Endothelial cell of umbilical vein (primary cell): Measurements from ENCODE around the gene HCAR3. TPM values are rescaled to one million over a fixed set of nuclear protein-coding genes. Genes with fewer than 3 reads are reported as not detected.

Source experiments
- BruUV-seq: library from RNA; stranded (reverse); fragments of 400-500 nt; replicated peaks from 2 replicates; lab custom pipeline; 2021; lab: Mats Ljungman, UMichigan
- CTCF ChIA-PET: fragments of 300-600, 350-600 bp; sonication (Branson Sonifier 250); formaldehyde crosslinking; loops from one replicate; lab custom pipeline; 2021; ENCODE audit warnings: antibody characterized with exemption, inconsistent platforms; lab: Charles Lee
- POLR2A ChIA-PET: fragments of 300-600, 350-600 bp; sonication (Branson Sonifier 250); formaldehyde crosslinking; loops from one replicate; lab custom pipeline; 2021; ENCODE audit warnings: antibody characterized with exemption, inconsistent platforms; lab: Charles Lee
- DNase-seq: peaks from one replicate; pipeline ENCODE4 v3.0.0-alpha.2; 2011; ENCODE audit warnings: low read depth, low spot score
- FAIRE-seq: peaks from 2 replicates; lab custom pipeline; 2011; peaks lifted over from hg19 to GRCh38; lab: Jason Lieb, UNC
- H2AFZ ChIP-seq: 2 replicates; pipeline ENCODE4 v1.6.0; 2012; ENCODE audit warnings: low read depth, low read length, control low read depth, inconsistent platforms
- H3K27ac ChIP-seq: 2 replicates; pipeline ENCODE4 v1.5.1; 2011; ENCODE audit warnings: low read depth, mild to moderate bottlenecking, control low read depth, low read length, moderate library complexity; ENCODE audit not compliant: insufficient read depth
- H3K27me3 ChIP-seq, 2 experiments: 2 replicates each; pipeline versions ENCODE4 v1.6.0 to v1.6.1; 2011; ENCODE audit warnings: low read length in 2 of 2, mixed read lengths in 1 of 2; ENCODE audit not compliant: control insufficient read depth in 2 of 2, insufficient read depth in 2 of 2
- H3K36me3 ChIP-seq, 2 experiments: 2 replicates in 1 of 2; 3 replicates in 1 of 2; pipeline ENCODE4 v1.5.1; 2011; ENCODE audit warnings: low read length in 2 of 2, mild to moderate bottlenecking in 1 of 2, moderate library complexity in 1 of 2; ENCODE audit not compliant: control insufficient read depth in 2 of 2, insufficient read depth in 2 of 2; ENCODE audit errors: extremely low read depth in 1 of 2
- H3K4me1 ChIP-seq: 3 replicates; pipeline ENCODE4 v1.5.1; 2011; ENCODE audit warnings: mild to moderate bottlenecking, low read length; ENCODE audit not compliant: control insufficient read depth, insufficient read depth; ENCODE audit errors: extremely low read depth
- H3K4me2 ChIP-seq: 2 replicates; pipeline ENCODE4 v1.6.1; 2011; ENCODE audit warnings: low read length, control low read depth, mixed read lengths; ENCODE audit not compliant: insufficient read depth
- H3K4me3 ChIP-seq, 3 experiments: fragments of 200-600 bp in 1 of 3; sonication (generic), shearing (Covaris generic) in 1 of 3; replicated peaks in 1 of 3; 2 replicates each; pipeline ENCODE4 v1.5.1; 2011 to 2016; ENCODE audit warnings: control low read depth in 3 of 3, low read length in 3 of 3, mild to moderate bottlenecking in 2 of 3, inconsistent platforms in 1 of 3, low read depth in 1 of 3, moderate library complexity in 1 of 3; ENCODE audit not compliant: insufficient read depth in 1 of 3
- H3K79me2 ChIP-seq: 2 replicates; pipeline ENCODE4 v1.6.0; 2012; ENCODE audit warnings: low read length, inconsistent platforms; ENCODE audit not compliant: control insufficient read depth, insufficient read depth
- H3K9ac ChIP-seq: replicated peaks from 2 replicates; pipeline ENCODE3; 2011; ENCODE audit warnings: low read length, control low read depth; ENCODE audit not compliant: insufficient read depth; ENCODE audit errors: extremely low read depth
- H3K9me1 ChIP-seq: replicated peaks from 3 replicates; pipeline ENCODE4 v1.6.0; 2011; ENCODE audit warnings: mild to moderate bottlenecking, low read length; ENCODE audit not compliant: control insufficient read depth, insufficient read depth; ENCODE audit errors: extremely low read depth
- H3K9me3 ChIP-seq: replicated peaks from 2 replicates; pipeline ENCODE4 v1.5.1; 2012; ENCODE audit warnings: low read length, inconsistent platforms; ENCODE audit not compliant: control insufficient read depth, insufficient read depth
- H4K20me1 ChIP-seq: replicated peaks from 2 replicates; pipeline ENCODE3; 2011; ENCODE audit warnings: mild to moderate bottlenecking, low read length; ENCODE audit not compliant: control insufficient read depth, insufficient read depth; ENCODE audit errors: extremely low read depth
- CTCF ChIP-seq, 2 donors: IDR thresholded peaks; 1 replicate in 1 of 2; 2 replicates in 1 of 2; pipeline ENCODE4 v1.5.1; 2011; ENCODE audit warnings: low read length in 2 of 2, mild to moderate bottlenecking in 2 of 2, moderate library complexity in 2 of 2, control low read depth in 1 of 2, inconsistent platforms in 1 of 2, low read depth in 1 of 2; ENCODE audit not compliant: insufficient read depth in 1 of 2; ENCODE audit errors: extremely low read depth in 1 of 2
- EZH2 ChIP-seq: IDR thresholded peaks from 2 replicates; pipeline ENCODE4 v1.6.1; 2012; ENCODE audit warnings: borderline replicate concordance, low read depth, mild to moderate bottlenecking, moderate library complexity, low read length, inconsistent platforms; ENCODE audit not compliant: severe bottlenecking
- GATA2 ChIP-seq: IDR thresholded peaks from 2 replicates; pipeline ENCODE4 v1.7.0; 2011; ENCODE audit warnings: low read depth, mild to moderate bottlenecking, moderate library complexity, mixed read lengths, low read length; ENCODE audit not compliant: insufficient read length, insufficient read depth
- JUN ChIP-seq: IDR thresholded peaks from 2 replicates; pipeline ENCODE4 v1.6.1; 2011; ENCODE audit warnings: borderline replicate concordance, low read depth; ENCODE audit not compliant: insufficient read length, insufficient read depth
- MAX ChIP-seq: IDR thresholded peaks from 2 replicates; pipeline ENCODE4 v1.6.1; 2011; ENCODE audit not compliant: insufficient read depth, insufficient read length
- MYC ChIP-seq: IDR thresholded peaks from one replicate; pipeline ENCODE4 v1.6.1; 2011; ENCODE audit warnings: mild to moderate bottlenecking, low read depth, low read length
- POLR2A ChIP-seq: IDR thresholded peaks from 2 replicates; pipeline ENCODE4 v1.6.1; 2012; ENCODE audit warnings: low read depth, mild to moderate bottlenecking, control low read depth, low read length
- POLR2AphosphoS5 ChIP-seq: IDR thresholded peaks from 2 replicates; pipeline ENCODE4 v1.6.1; 2012; ENCODE audit warnings: low read depth, mild to moderate bottlenecking, control low read depth, low read length, moderate library complexity; ENCODE audit not compliant: insufficient read depth
- dilution Hi-C: fragments of 300-500 bp; cut with MboI; formaldehyde crosslinking; loops from one replicate; pipeline ENCODE4 v1.15.0; 2019; ENCODE audit warnings: low sequenced_read_pairs; ENCODE audit not compliant: extremely low pct_ligation_motif_present
- intact Hi-C: fragments of 100-400 bp; cut with micrococcal nuclease; formaldehyde crosslinking; loops from one replicate; pipeline ENCODE4 v1.10.0; 2022
- polyA plus RNA-seq, 4 experiments: library from polyadenylated mRNA; depleted of rRNA in 3 of 4; stranded (reverse) in 3 of 4; unstranded in 1 of 4; fragments of >200 nt; gene quantifications; 2 replicates each; pipeline versions ENCODE4 v1.2.1 to v1.2.3, GENCODE V29; 2011 to 2012; ENCODE audit warnings: missing spikeins in 1 of 4
- total RNA-seq: library from RNA; stranded (reverse); gene quantifications from 2 replicates; pipeline ENCODE4 v1.2.3, GENCODE V29; 2021

Gene HCAR3
- total and polyA plus RNA-seq, 2 donors (not counting 3 experiments of a cell fraction or from before 2014, with no cell fraction given) = 0.06 TPM; not detected in 1

GRCh38 chr12:122729583-122730214, 13.1 kb upstream of the HCAR3 start:
- H3K9me1 ChIP-seq = no peaks in the 10 kb centered on the region
- no TSS peak for BruUV-seq
- no peak for FAIRE-seq
- no peaks in the 10 kb centered on the region for H3K36me3 ChIP-seq
- no peak for DNase-seq
- H3K4me1 ChIP-seq = peaks cover 15% of the 10 kb centered on the region
- no peaks in the 10 kb centered on the region for H3K27me3 ChIP-seq
- no peak overlapping the region for H3K9ac ChIP-seq
- intact Hi-C loops = no loop called here
- H3K4me2 ChIP-seq = no peak overlapping the region
- H2AFZ ChIP-seq = no peak overlapping the region
- POLR2A ChIA-PET = no interaction called here
- H3K27ac ChIP-seq = no peak overlapping the region
- no peaks in the 10 kb centered on the region for H4K20me1 ChIP-seq
- H3K79me2 ChIP-seq = no peaks in the 10 kb centered on the region
- CTCF ChIA-PET = interaction anchor here (1.2 to 2.2 kb wide), 2 partner anchors 92 kb away, joined by 4 to 13 read pairs; no protein-coding TSS in a partner anchor
- no peak for TF ChIP-seq GATA2
- TF ChIP-seq JUN = no peak
- TF ChIP-seq EZH2 = no peak
- TF ChIP-seq MAX = no peak
- TF ChIP-seq CTCF (IDR thresholded peaks at IDR 0.05; ENCODE audit: extremely low read depth in 1 of 2, insufficient read depth in 1 of 2, low read depth in 1 of 2, low read length in 2 of 2) = no peak
- no peak for TF ChIP-seq POLR2A
- no peak for TF ChIP-seq MYC
- no peak for TF ChIP-seq POLR2AphosphoS5
- no peaks in the 10 kb centered on the region for H3K9me3 ChIP-seq
- H3K4me3 ChIP-seq = no peak overlapping the region
- dilution Hi-C loops = no loop called here
